ENCODE results near the gene ECE2. TPM values are rescaled to one million over a fixed set of nuclear protein-coding genes. Genes with fewer than 3 reads are reported as not detected.
"Not testable (repeated sequence)": the region's sequence is repeated elsewhere in the genome, so short reads cannot be mapped to it uniquely, and the experiment has no call there.

ECE2 gene
- total and polyA plus RNA-seq, 11 donors: 0.10 TPM; not detected in 10

DNA sequence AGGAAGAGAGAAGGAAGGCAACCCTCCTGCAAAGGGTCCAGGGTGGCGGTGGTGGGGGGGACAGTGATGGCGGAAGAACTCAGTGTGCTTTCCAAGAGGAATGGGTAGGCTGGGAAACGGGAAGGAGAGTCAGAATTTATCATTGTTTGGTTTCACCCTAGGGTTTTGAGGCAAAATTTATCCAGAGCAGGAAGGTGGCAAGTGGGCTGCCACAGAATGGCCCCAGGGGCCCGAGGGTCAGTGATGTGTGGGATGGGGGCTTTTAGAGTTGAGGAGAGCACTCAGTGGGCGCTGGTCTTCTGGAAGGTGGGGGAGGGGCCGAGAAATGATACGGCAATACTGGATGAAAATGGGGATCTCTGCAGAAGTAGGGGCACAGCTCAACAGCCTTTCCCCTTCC lies 62.2 kb downstream of the ECE2 start:
- Histone ChIP-seq H3K27me3 (no peaks in the 10 kb centered on the region), H3K36me3 (peaks cover 0 to 44% (median 40%) of the 10 kb centered on the region in 9 donors), H3K27ac (peak overlapping the region; percentile 75 to 100 (median 96)), H3K9me3 (no peaks in the 10 kb centered on the region), H3K4me3 (peak overlapping the region in 11 of 12 donors; percentile 10 to 95 (median 81)), H3K4me1 (peaks cover 11 to 48% (median 34%) of the 10 kb centered on the region in 12 donors)
- ATAC-seq (no peak), DNase-seq (no peak)
- no peak for TF ChIP-seq POLR2A (IDR thresholded peaks at IDR 0.05)
- TF ChIP-seq, protein P1, sequence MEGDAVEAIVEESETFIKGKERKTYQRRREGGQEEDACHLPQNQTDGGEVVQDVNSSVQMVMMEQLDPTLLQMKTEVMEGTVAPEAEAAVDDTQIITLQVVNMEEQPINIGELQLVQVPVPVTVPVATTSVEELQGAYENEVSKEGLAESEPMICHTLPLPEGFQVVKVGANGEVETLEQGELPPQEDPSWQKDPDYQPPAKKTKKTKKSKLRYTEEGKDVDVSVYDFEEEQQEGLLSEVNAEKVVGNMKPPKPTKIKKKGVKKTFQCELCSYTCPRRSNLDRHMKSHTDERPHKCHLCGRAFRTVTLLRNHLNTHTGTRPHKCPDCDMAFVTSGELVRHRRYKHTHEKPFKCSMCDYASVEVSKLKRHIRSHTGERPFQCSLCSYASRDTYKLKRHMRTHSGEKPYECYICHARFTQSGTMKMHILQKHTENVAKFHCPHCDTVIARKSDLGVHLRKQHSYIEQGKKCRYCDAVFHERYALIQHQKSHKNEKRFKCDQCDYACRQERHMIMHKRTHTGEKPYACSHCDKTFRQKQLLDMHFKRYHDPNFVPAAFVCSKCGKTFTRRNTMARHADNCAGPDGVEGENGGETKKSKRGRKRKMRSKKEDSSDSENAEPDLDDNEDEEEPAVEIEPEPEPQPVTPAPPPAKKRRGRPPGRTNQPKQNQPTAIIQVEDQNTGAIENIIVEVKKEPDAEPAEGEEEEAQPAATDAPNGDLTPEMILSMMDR (IDR thresholded peaks at IDR 0.05): no peak
- 48 to 63% (median 55%) methylated on average over 7 of the region's 7 CpGs for WGBS, 4 donors
- intact Hi-C loops (cut with DNase I): loop anchor here in 4 of 10 donors (2.0 kb wide), 2 partner anchors 23 to 39 kb away; partner anchors contain the start of genes EIF4G1 (in 3 of the 4) and PSMD2 (in 1 of the 4)

- ATAC-seq (peak; percentile 10 to 63 (median 48)), DNase-seq (peak; percentile 88 to 92 (median 91))
- Histone ChIP-seq H3K4me3 (peak overlapping the region in 11 of 12 donors; percentile 10 to 95 (median 81)), H3K36me3 (peaks cover 0 to 44% (median 40%) of the 10 kb centered on the region in 9 donors), H3K27me3 (no peaks in the 10 kb centered on the region), H3K27ac (peak overlapping the region; percentile 75 to 100 (median 96)), H3K9me3 (no peaks in the 10 kb centered on the region), H3K4me1 (peaks cover 11 to 48% (median 34%) of the 10 kb centered on the region in 12 donors)
- intact Hi-C loops (cut with DNase I): no loop called here
- 14 to 40% (median 21%) methylated on average over 10 to 37 of the region's 37 CpGs for WGBS, 4 donors
- TF ChIP-seq, protein P1 (IDR thresholded peaks at IDR 0.05): peak in 8 of 12 donors; percentile 6 to 44 (median 26)
- peak in 1 of 2 donors; percentile 44 for TF ChIP-seq POLR2A (IDR thresholded peaks at IDR 0.05)
Measured at GRCh38 chr3:184338511-184338945, 62.7 kb downstream of the ECE2 start.

GRCh38 chr3:184339001-184339400 lies 63.2 kb downstream of the ECE2 start:
- no peaks in the 10 kb centered on the region for H3K27me3 ChIP-seq
- peak overlapping the region in 11 of 12 donors; percentile 10 to 95 (median 81) for H3K4me3 ChIP-seq
- H3K9me3 ChIP-seq: no peaks in the 10 kb centered on the region
- H3K36me3 ChIP-seq: peaks cover 0 to 44% (median 39%) of the 10 kb centered on the region in 9 donors
- 34 to 54% (median 44%) methylated on average over 6 to 8 of the region's 8 CpGs for WGBS, 4 donors
- ATAC-seq (no peak), DNase-seq (no peak)
- peak overlapping the region; percentile 75 to 100 (median 96) for H3K27ac ChIP-seq
- no peak for TF ChIP-seq POLR2A (IDR thresholded peaks at IDR 0.05)
- TF ChIP-seq, protein P1 (IDR thresholded peaks at IDR 0.05): no peak
- intact Hi-C loops (cut with DNase I): no loop called here
- peaks cover 11 to 48% (median 34%) of the 10 kb centered on the region in 12 donors for H3K4me1 ChIP-seq

- ATAC-seq; DNase-seq; intact Hi-C loops (cut with DNase I); H3K27me3 ChIP-seq; H3K4me3 ChIP-seq; H3K9me3 ChIP-seq: not testable (repeated sequence)
- peak overlapping the region in 2 of 12 donors; percentile 91 to 100 for H3K27ac ChIP-seq
- H3K36me3 ChIP-seq: peaks cover 0 to 44% (median 38%) of the 10 kb centered on the region in 9 donors
- 90 to 94% (median 92%) methylated on average over 19 of the region's 19 CpGs for WGBS, 4 donors
- peaks cover 11 to 48% (median 34%) of the 10 kb centered on the region in 12 donors for H3K4me1 ChIP-seq
Measured at GRCh38 chr3:184339451-184340135, 63.8 kb downstream of the ECE2 start.

All from heart left ventricle (tissue), 16 donors.